ENCODE results near the gene DENND1A. TPM values are rescaled to one million over a fixed set of nuclear protein-coding genes. Genes with fewer than 3 reads are reported as not detected.
"Not testable (repeated sequence)": the region's sequence is repeated elsewhere in the genome, so short reads cannot be mapped to it uniquely, and the experiment has no call there.

DENND1A gene
- total RNA-seq, 1 donor from 2014 or later, result 37.3 TPM

GRCh38 chr9:123820139-123820538 lies 109.8 kb downstream of the DENND1A start:
- intact Hi-C loops (cut with DNase I), result no loop called here
- Histone ChIP-seq H3K9me3 (no peaks in the 10 kb centered on the region), H3K27me3 (no peaks in the 10 kb centered on the region), H3K4me3 (no peak overlapping the region), H3K4me1 (no peaks in the 10 kb centered on the region), H3K27ac (no peak overlapping the region), H3K36me3 (no peaks in the 10 kb centered on the region)
- DNase-seq (ENCODE audit: low spot score in 2 of 2), result no peak
- TF ChIP-seq CTCF (IDR thresholded peaks at IDR 0.05), result no peak

GRCh38 chr9:123816817-123817472 lies 113.0 kb downstream of the DENND1A start:
- intact Hi-C loops (cut with DNase I), result no loop called here
- no peak overlapping the region for H3K27ac ChIP-seq
- no peak for DNase-seq (ENCODE audit: low spot score in 2 of 2)
- no peaks in the 10 kb centered on the region for H3K4me1 ChIP-seq
- TF ChIP-seq CTCF (IDR thresholded peaks at IDR 0.05), result no peak
- H3K36me3 ChIP-seq, result no peaks in the 10 kb centered on the region
- no peaks in the 10 kb centered on the region for H3K27me3 ChIP-seq
- H3K4me3 ChIP-seq, result no peak overlapping the region
- H3K9me3 ChIP-seq, result no peaks in the 10 kb centered on the region

GRCh38 chr9:123815856-123816255 lies 114.1 kb downstream of the DENND1A start:
- intact Hi-C loops (cut with DNase I); H3K27ac ChIP-seq; H3K4me1 ChIP-seq; DNase-seq (ENCODE audit: low spot score in 2 of 2); H3K36me3 ChIP-seq; H3K9me3 ChIP-seq; H3K27me3 ChIP-seq; H3K4me3 ChIP-seq: not testable (repeated sequence)

- Histone ChIP-seq H3K4me1 (no peaks in the 10 kb centered on the region), H3K27ac (no peak overlapping the region), H3K4me3 (no peak overlapping the region), H3K9me3 (no peaks in the 10 kb centered on the region), H3K27me3 (no peaks in the 10 kb centered on the region), H3K36me3 (no peaks in the 10 kb centered on the region)
- TF ChIP-seq CTCF (IDR thresholded peaks at IDR 0.05), result no peak
- no peak for DNase-seq (ENCODE audit: low spot score in 2 of 2)
- intact Hi-C loops (cut with DNase I), result no loop called here
These were observed 115.4 kb downstream of the DENND1A start for GRCh38 chr9:123814496-123814895.

GRCh38 chr9:123812984-123813383 lies 116.9 kb downstream of the DENND1A start:
- Histone ChIP-seq H3K36me3 (no peaks in the 10 kb centered on the region), H3K27me3 (no peaks in the 10 kb centered on the region), H3K9me3 (no peaks in the 10 kb centered on the region), H3K4me3 (no peak overlapping the region), H3K27ac (no peak overlapping the region), H3K4me1 (no peaks in the 10 kb centered on the region)
- no peak for TF ChIP-seq CTCF (IDR thresholded peaks at IDR 0.05)
- DNase-seq (ENCODE audit: low spot score in 2 of 2), result no peak
- intact Hi-C loops (cut with DNase I), result no loop called here

GRCh38 chr9:123807251-123807650 lies 122.7 kb downstream of the DENND1A start:
- DNase-seq (ENCODE audit: low spot score in 2 of 2), result no peak
- H3K4me3 ChIP-seq, result no peak overlapping the region
- no peaks in the 10 kb centered on the region for H3K36me3 ChIP-seq
- no peaks in the 10 kb centered on the region for H3K9me3 ChIP-seq
- intact Hi-C loops (cut with DNase I), result no loop called here
- no peak overlapping the region for H3K27ac ChIP-seq
- no peaks in the 10 kb centered on the region for H3K4me1 ChIP-seq
- TF ChIP-seq CTCF (IDR thresholded peaks at IDR 0.05), result no peak
- no peaks in the 10 kb centered on the region for H3K27me3 ChIP-seq

Data from ascending aorta (tissue), 2 donors.